Activated CD8-positive, alpha-beta memory T cell treated with anti-CD3 and anti-CD28 coated beads for 4 hours (primary cell): Measurements from ENCODE around the gene CPLX3.

ENCODE experiments used
- DNase-seq, 2 donors: peaks; one replicate each; pipeline ENCODE4 v3.0.0-alpha.2; 2020; ENCODE audit warnings: low read depth in 2 of 2

CPLX3 gene

DNA sequence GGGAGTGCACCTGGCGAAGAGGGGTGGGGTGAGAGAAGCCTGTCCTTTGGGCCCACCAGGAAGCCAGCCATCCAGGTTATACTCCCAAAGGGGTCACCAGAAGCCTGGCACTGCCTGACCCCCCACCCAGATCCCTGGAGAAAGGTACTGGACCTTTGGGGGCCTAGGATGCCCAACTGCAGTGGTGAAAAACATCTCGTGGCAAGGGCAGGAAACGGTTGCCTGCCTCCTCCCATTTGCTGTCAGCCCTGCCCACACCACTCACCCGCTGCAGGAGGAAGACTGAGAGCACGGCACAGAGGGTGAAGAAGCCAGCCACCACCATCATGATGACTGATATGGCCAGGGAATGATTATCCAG lies 18.8 kb downstream of the CPLX3 start:
- DNase-seq: peak in 1 of 2 donors; percentile 19

DNA sequence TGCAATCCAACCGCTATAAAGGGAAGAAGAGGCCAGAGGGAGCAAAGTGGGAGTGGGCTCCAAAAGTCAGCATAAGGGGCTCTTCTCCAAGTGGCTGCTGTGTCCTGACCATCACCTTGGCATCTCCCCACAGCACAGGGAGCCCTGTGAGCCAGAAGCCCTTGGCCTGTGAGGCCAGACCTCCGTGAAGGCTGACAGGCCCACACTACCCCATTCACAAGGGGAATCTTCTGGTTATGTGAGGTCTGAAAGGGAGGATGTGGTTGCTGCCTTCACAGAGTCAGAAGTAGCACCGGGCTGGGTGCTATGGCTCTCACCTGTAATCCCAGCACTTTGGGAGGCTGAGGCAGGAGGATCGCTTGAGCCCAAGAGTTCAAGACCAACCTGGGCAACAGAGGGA lies 19.2 kb downstream of the CPLX3 start:
- DNase-seq: no peak

DNA sequence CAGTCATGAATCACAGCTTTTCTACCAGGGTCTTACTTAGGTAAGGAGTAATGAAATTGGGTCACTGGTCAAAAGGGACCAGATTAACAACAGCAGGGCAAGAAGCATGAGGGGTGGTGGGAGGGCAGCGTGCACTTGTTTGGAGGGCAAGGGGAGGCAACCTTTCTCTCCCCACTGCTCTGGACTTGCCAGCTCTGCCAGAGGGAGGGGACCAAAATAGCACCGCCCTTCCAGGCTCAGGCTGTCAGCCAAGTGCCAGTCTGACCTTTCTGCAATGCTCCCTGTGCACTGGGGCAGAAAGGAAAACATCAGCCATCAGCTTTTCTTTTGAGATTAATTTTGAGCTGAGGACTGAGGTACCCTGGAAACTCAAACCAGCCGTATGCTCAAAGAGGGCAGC lies 21.0 kb downstream of the CPLX3 start:
- DNase-seq: no peak

DNA sequence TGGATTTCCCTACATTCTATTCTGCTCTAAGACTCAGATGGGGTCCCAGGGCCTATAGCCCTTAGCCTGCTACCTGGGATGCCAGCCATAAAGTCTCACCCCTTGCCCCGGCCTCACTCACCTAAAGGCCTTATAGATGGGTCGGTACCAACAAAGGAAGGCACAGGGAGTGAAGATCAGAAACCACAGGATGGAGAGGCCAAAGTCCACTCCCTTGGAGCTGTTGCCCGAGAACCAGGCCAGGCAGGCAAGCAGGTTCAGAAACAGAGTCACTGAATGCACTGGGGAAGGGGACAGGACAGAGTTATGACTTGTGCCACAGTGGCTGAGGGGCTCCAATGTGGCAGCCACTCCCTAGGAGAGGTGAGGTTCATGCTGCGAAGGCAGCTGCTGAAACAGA lies 24.0 kb downstream of the CPLX3 start:
- no peak for DNase-seq

DNA sequence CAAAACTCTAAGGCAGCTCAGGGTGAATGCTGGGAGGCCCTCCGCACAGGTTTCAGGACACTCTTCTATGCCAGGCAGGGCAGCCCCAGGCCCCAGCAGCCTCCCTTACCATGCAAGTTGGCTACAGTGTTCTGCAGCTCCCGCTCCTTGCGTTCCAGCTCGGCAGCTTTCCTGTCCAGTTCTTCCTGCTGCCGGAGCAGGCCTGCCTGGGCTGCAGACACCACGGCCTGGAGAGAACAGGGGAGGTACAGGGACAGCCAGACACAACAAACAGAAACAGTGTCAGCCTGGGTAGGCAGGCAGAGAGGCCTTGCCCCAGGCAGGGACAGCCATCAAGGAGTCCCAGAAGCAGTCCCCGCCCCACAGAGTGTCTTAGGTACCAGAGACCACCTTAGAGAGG lies 25.5 kb downstream of the CPLX3 start:
- no peak for DNase-seq

DNA sequence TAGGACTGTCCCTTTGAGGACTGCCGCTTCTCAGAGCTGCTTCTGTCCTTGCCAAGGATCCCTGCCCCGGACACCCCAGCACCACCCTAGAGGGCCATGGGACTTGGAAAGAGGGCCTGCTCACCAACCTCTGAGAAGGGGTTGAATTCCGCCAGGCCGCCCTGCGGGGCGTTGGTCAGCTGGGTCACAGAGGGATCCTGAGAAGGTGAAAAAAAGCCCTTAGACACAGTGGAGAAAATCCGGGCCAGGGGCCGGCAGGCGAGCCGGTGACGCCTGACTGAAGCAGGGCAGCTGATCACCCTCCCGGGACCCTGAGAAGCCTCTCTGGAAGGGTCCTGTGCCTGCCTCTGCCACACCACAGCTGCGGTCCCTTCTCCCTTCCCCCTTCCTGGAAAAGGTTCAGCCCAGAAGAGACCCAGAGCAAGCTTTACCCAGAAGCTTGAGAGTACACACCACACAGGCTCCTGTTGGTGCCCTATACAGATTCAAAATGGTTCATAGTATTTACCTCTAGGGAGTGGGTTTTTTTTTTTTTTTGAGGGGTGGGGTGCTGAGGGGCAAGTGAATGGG lies 28.1 kb downstream of the CPLX3 start:
- DNase-seq: no peak

DNA sequence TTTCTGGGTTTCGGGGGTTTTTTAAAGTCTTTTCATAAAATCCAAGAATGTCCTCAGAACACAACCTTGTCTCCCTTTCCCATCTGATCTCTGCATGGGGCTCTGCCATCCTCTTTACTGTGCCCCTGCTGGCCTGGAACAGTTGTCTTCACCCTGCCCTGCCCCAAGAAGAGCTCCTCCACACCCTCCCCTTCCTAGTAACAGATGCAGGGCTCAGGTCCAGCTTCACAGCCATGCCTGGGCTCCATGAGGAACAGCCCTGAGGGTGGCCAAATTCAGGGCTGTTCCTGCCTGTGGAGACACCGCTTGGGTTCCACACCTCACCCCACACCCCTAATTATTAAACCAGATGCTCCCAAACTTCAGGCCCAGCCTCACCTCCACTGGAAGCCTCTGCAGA lies 29.4 kb downstream of the CPLX3 start:
- no peak for DNase-seq

DNA sequence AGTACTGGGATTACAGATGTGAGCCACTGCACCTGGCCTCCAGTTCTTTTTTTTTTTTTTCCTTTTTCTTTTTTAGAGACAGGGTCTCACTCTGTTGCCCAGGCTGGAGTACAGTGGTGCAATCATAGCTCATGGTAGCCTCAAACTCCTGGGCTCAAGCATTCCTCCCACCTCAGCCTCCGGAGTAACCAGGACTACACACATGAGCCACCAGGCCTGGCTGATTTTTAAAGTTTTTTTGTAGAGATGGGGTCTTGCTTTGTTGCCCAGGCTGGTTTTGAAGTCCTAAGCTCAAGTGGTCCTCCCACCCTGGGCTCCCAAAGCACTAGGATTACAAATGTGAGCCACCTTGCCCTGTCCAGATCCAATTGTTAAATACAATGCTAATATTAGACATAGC lies 30.1 kb downstream of the CPLX3 start:
- DNase-seq: no peak

DNA sequence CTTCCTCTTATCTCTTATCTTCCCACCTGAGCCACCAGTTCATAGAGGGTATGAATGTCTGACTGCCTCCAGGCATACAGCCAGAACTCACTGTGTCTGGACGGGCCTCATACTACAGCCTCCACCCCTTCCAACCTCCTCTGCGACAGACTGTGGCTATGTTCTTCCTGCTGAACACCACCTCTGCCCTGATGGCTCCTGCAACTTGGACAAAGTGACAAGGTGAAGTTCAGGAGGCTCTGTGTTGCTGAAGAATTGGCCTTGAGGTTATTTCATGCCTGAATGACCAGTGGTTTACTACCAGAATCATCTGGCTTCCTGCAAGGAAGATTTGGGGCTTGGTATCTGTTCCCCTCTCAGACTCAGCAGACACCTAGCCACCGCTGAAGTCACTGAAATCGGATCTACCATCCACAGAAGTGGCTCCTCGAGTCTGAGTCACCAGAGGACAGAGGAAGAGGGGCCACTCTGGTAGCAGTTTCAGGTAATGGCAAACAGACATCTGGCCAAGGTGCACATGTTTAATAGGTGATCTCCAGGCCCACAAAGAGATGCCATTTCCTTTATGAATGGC lies 30.7 kb downstream of the CPLX3 start:
- DNase-seq: no peak

DNA sequence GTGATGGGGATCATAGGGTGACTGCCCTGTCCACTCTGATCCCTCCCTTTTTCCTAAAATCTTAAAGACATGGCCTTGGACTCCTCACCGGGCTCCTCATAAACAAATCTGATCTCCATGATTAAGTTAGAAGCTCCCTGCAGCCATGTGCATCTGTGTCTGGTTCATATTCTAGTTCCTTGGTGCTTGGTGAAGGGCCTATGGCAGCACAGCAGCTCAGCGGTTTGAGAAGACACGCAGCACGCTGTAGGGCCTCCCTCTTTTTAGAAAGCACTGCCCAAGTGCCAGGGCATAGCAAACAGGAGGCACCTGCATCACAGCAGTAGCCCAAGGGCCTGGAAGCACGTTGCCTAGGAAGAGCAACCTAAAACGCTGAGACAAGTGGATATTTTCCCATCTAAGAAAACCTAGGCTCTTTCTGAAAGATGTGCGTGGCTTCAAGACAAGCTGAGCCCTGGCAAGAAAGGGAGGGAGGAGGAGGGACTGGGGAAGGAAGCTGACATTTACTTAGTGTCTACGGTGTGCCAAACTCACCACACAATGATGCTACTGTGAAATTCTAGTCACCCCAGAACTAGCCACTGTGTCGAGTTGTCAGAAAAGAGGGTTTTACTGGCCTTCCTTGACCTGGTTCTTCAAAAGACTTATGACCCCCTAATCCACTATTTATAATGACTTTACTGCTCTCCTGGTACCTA lies 31.4 kb downstream of the CPLX3 start:
- no peak for DNase-seq

DNA sequence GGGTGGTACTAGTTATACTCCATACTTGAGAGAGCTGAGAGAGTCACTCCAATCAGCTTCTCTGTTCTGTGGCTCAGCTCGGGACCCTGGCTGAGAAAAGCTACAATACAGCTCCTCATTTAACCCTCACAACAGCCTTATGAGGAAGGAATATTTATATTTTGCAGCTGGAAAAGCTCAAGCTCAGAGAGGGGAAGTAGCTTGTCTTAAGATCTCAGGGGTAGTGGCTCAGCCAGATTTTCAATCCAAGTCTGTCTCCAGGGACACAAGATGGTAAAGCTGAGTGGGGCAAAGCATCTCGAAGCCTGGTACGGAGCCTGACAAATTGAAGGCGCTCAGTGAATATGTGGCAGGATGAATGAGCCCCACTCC lies 31.9 kb downstream of the CPLX3 start:
- no peak for DNase-seq

DNA sequence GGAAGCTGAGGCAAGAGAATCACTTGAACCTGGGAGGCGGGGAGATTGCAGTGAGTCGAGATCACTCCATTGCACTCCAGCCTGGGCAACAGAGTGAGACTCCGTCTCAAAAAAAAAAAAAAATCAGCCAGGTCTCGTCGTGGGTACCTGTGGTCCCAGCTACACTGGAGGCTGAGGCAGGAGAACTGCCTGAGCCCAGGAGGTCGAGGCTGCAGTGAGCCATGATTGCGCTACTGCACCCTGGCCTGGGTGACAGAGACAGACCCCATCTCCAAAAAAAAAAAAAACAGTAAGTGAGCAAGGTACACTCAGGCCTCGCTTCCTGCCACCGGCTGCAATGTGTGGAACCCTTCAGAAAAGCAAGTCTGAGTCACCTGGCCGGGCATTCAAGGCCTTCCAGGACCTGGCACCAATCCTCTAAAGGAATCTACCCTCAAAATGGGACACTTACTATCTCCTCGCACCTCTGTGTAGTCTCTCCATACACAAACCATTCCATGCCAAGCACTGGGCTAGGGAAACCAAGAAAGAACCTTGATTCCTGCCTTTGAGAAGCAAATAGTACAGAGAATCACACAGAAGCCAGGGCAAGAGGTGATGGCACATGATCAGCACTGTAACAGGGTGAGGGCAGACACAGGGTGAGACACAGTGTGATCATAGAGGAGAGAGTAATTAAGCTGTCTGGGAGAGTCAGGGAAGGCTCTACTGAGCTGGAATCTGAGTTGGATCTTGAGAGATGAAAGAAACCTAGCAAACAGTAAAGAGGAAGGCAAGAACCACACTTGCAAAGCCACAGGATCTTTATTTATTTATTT lies 37.0 kb downstream of the CPLX3 start:
- DNase-seq: no peak

DNA sequence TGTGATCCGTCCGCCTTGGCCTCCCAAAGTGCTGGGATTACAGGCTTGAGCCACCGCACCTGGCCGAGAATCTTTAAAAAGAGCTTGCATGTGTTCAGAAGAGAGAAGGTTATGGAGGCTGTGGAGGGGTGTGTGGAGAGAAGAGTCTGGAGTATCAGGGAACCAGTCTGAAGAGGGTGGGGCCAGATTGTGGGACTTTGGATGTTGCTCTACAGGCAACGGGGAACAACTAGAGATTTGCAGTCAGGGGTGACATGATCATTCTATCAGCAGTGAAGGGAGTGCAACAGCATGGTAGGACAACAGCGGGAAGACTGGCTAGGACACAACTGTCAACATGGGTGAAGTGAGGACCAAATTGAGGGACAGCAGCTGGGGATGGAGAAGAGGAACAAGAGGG lies 37.9 kb downstream of the CPLX3 start:
- DNase-seq: no peak

DNA sequence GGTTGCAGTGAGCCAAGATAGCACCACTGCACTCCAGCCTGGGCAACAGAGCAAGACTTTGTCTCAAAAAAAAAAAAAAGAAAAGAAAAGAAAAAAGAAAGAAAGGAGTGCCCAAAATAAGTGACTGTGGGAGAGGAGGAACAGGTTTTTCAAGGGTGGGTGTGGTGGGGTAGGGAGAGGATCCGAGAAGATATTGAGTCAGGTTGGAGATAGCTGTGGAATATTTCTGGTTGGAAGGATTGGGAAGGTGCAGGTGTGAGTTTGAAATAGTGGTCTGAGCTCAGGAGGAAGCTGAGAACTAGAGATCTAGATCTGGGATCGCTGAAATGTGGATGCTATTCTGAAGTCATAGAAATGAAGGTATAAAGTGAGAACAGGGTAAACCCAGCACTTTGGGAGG lies 38.9 kb downstream of the CPLX3 start:
- no peak for DNase-seq

DNA sequence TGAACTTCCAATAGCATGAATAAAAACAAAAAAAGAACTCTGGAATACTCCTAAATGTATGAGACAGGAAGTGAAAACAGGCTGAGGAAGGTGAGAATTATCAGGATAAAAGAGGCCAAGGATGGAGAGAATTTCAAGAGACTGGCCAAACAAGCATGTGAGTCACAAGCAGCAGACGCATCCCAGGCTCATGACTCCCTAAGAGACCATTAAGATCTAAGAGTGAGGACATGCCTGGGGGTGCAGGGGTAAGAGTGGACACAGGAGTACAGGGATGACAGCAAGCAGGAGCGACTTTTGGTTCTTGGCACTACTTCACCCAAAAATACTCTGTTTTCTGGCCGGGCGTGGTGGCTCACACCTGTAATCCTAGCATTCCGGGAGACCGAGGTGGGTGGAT lies 39.7 kb downstream of the CPLX3 start:
- DNase-seq: no peak

DNA sequence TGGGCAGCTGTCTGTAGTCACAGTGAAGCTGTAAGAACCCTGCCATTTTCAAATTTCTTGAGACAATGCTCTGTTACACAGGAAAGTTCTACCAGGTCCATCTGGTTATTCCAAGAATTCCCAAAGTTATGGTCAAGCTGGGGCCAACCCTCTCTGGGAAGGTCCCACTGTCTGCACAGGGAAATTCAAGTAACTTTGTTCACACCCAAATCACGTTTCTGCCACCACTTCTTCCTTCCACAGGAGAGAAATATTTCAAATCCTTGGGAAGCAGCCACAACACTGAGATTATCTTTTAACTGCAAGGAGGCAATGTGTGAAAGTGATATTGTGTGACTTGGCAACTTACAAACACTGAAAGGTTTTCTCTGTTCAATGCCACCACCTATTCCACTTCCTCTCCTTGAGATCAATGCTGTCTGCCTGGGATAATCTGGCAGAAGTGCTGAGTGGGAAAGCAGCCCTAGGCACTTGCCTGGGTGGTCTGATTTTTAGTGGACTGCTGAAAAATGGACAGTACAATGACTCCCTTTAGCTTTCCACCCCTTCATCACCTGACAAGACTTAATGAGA lies 41.1 kb downstream of the CPLX3 start:
- no peak for DNase-seq

DNA sequence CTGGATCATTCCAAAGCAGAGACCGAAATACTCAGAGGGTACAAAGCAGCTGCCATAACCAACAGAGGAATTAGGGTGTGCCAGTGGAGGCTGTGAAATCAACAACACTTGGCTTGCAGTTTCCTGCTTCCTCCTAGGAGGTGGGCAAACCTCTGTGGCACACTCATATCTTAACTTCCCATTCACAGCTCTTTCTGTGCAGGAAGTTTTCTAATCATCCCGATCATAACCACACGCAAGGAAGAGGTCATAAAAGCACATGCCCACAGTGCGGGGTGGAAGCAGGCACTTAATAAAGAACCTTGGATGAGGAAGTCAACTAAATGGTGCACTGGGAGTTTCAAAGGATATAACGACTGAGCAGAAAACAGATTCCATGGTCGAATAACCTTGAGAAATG lies 41.6 kb downstream of the CPLX3 start:
- no peak for DNase-seq

DNA sequence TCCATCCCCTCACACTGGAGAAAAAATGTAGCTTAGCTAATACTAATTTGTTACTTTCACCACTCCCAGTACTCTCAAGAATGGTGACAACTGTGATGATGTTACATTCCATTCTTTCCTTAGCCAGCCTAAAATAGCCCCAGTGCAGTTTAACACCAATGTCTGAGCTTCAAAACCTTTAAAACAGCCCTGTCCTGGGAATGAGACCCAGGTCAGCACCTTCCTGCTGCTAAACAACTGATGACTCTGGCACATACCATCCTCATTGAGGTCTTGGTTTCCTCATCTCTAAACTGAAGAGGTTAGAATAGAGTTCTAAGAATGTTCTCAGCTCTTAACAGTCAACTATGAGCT lies 42.9 kb downstream of the CPLX3 start:
- no peak for DNase-seq

DNA sequence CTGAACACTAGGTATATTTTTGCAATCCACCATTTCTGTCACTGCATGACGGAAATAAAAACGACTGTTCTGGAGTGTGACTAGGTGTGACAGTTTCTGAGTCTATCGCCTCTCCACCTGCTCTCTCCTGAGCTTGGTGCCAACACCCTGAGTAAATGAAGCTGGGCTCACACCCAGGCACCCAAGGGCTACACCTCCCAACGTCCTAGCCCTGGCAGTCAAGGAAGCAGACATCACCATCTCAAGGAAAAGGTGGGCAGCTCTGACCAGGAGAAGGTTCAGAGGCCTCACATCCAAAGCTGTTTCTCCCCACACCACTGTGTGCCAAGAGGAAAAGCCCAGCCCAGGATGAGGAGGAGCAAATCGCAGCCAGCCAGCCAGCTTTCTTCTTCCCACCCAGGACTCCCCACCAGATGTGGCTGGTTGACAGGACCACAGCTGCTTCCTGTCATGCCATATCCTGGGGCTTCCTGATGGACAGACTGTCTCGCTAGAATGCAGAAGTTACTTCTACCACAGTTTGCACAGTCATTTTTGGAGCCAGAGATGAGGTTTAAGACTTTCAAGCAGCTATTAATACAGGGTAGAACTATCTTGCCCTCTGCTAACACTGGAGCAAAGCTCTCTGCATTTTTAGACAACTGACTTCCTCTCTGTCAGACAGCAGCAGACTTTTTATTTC lies 43.4 kb downstream of the CPLX3 start:
- DNase-seq: no peak

DNA sequence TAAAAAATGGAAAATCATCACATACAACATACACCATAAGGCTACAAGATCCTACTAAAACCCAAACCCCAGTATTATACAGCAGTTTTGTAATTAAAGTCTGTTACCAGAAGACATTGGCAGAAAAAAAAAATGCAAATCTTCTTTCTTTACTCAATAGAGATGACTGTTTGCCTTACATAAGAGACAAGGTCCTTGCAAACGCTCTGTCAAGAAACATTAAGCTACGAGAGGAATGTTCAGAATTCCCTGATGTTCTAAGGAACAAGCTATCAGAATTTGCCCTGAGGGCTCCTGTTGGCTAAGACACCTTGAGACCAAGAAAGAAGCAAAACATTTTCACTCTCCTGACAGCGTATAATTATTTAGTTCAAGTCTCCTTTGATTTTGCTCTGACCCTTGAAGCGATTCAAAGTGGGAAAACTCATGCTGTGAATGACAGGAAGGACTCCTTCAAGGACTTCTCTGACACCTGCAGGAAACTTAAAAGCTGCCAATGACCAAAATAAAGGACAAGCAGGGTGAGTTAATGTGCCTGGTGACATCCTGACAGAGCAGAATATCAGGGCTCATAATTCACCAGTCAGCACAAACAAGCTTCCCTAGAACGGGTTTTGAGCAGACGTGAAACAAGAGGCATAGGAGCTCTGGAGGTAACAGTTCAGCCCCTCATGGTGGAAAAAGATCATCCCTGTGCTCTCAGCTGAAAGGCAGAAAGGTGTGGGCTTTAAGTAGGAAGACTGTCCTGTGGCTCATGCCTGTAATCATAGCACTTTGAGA lies 44.2 kb downstream of the CPLX3 start:
- DNase-seq: no peak

DNA sequence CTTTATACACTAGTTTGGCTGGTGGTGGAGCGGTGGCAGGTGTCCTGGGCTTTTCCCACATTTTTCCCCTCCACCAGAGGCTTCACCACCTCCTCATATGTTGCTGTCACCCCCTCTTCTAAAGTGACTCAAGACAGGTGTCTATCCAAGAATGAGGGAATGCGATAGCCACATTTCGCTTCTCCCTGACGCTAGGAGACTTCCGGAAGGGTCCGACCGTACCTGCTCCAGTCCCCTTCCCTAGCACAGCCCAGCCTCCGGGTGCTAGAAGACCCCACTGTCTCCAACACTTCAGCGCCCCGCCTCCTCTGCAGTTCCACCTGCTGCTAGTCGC lies 46.2 kb downstream of the CPLX3 start:
- no peak for DNase-seq
